Measurements from ENCODE around the gene PPIL1.
"Not testable (repeated sequence)": the region's sequence is repeated elsewhere in the genome, so short reads cannot be mapped to it uniquely, and the experiment has no call there.

PPIL1 gene

DNA sequence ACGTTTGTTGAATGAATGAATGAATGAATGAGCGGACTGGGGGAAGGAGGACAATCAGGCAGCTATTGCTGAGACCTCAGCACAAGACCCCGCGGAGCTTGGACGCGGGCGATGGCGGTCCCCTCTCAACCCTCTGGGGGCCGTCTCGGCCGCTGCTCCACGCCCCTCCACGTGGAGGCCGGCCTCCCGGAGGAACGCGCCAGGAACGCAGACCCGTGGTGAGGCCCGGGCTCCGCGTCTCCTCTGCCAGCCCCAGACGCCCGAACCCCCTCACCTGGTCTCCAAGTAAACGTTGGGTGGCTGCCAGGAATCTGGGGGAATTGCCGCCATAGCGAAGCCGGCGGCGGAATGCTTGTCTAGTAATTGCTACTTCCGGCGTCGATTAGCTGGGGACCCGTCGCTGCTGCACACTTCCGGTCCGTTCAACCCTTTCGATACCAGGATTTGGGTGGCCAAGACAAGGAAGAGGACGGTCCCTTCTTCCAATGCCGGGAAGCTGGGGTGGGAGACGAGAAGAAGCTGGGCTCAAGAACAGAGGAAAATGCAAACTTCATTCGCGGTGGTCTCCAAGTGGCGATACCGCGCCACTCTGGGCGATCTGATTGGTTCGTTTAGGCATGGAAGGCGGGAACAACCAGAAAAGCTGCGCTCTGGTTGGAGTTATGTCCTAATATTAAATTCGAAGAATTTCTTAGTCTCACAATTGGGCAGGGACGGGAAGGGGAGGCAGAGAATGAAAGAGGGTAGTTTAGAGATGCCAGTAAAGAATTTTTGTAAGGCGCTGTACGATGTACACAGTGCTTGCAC lies at the start of gene PPIL1:
TSS of gene PPIL1 (minus strand) at position 361 of the 807 bp plus-strand sequence. CDS start at position 330, 31 bp downstream.
- peak; percentile 70 for DNase-seq (ENCODE audit: low read depth)

DNA sequence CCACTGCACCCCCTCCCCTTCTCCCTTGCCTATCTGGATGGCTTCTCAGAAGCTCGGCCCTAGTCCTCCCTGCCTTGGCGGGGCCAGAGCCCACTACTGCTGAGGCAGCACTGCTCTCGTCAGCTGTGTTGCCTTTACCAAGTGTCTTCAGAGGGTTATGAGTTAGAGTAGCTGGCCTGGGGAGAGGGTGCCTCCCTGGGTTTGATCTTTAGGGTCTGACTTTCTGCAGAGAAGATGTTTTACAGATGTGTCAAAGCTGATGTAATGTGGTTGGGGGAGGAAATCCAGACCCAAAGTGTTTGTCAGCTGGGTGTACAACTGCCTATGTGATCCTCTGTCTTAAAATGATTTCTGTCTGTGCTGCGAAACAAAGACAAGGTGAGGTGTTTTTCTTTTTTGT lies 49.5 kb upstream of the PPIL1 start:
- DNase-seq (ENCODE audit: low read depth): no peak

- DNase-seq (ENCODE audit: low read depth): no peak
Measured at GRCh38 chr6:36920546-36920945, 45.9 kb upstream of the PPIL1 start.

DNA sequence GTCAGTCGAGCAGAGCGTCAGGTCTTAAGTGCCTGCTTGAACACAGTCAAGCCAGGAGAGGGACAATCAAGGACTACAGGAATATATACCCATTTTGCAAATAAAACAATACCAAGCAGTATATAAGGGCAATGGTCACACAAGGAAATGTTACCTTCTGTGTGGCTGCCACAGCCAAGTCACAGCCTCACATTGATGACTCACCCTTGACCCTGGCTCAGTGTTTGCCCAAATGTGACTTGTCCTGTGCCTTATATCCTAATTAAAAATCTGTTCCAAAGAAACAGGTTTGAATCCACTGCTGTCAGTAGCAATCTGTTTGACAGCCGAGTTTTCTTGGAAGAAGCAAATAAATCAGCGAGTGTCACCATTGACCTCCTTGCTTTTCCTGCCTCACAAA lies 45.4 kb upstream of the PPIL1 start:
- DNase-seq (ENCODE audit: low read depth): no peak

DNA sequence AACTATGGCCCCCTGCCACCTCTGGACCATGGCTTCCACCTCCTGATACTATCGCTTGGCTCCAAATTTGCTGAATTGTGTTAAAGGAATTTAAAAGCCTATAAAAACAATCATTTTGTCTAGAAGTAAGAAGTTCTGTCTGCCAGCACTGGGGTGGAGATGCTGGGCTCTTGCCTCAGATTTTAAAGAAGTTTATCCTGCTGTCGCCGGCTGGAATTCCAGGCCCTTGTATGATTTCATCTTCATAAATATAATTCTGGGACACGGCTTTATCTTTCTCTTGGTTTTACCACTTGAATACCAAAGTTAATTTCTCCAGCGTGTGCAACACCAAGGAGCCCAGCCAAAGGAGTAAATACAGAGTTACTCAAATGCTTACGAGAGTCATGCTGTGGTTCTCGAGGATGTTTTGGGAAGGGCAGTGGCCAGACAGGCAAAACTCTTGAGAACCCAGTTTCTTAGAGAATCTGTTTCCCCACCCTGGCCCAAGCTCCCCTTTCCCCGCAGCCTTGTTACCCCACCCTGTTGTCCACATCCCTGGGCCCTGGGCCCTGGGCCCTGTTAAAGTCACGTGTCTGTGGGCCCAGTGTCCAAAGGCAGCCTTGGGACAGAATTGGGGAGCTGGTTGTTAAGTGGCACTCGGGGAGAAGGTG lies 43.1 kb upstream of the PPIL1 start:
- no peak for DNase-seq (ENCODE audit: low read depth)

DNA sequence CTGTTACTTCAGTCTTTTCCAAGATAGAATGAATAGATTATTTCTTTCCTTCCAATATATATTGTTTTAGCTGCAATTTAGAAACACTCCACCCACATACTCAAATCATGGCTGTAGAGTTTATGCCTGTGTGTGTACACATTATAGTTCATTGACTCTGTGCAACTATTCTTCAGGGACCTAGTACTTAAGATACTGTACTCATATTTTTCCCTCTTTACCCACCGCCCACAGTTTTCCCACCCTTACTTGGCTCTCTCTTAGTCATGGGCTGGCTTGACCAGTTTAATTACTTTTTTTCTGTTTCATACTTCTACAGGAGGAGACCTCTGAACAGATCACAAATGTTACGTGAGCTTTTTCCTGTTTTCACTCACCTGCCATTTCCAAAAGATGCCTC lies 41.5 kb upstream of the PPIL1 start:
- DNase-seq (ENCODE audit: low read depth): no peak

GRCh38 chr6:36915599-36915998 lies 41.0 kb upstream of the PPIL1 start:
- no peak for DNase-seq (ENCODE audit: low read depth)

DNA sequence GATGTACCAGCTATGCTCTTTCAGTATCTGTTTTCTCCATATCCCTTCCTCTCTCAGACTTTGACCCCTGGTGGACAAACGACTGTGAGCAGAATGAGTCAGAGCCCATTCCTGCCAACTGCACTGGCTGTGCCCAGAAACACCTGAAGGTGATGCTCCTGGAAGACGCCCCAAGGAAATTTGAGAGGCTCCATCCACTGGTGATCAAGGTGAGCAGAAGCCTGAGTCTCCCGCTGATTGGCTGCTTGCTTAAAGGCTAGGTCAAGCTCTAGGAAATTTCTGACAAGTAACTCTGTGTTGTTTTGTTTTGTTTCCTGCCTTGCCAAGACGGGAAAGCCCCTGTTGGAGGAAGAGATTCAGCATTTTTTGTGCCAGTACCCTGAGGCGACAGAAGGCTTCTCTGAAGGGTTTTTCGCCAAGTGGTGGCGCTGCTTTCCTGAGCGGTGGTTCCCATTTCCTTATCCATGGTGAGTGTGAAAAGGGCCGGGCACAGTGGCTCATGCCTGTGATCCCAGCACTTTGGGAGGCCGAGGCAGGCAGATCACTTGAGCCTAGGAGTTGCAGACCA lies 39.7 kb upstream of the PPIL1 start:
- no peak for DNase-seq (ENCODE audit: low read depth)

GRCh38 chr6:36913082-36913481 lies 38.5 kb upstream of the PPIL1 start:
- DNase-seq (ENCODE audit: low read depth): no peak

GRCh38 chr6:36912586-36912985 lies 38.0 kb upstream of the PPIL1 start:
- peak; percentile 15 for DNase-seq (ENCODE audit: low read depth)

- DNase-seq (ENCODE audit: low read depth): no peak
Measured at GRCh38 chr6:36912030-36912454, 37.4 kb upstream of the PPIL1 start.

DNA sequence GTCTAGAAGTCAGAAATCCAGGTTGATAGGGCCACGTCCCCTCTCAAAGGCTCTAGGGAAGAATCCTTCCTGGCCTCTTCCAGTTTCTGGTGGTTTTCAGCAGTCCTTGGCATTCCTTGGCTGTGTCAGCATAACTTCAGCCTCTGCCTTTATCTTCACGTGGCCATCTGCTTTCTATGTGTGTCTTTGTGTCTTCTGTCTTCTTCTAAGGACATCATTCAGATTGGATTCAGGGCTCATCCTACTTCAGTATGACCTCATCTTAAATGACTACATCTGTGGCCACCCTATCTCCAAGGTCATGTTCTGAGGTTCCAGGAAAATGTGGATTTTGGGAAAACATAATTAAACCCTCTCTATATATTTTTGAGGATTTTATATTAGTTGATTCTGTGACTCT lies 34.1 kb upstream of the PPIL1 start:
- no peak for DNase-seq (ENCODE audit: low read depth)

DNA sequence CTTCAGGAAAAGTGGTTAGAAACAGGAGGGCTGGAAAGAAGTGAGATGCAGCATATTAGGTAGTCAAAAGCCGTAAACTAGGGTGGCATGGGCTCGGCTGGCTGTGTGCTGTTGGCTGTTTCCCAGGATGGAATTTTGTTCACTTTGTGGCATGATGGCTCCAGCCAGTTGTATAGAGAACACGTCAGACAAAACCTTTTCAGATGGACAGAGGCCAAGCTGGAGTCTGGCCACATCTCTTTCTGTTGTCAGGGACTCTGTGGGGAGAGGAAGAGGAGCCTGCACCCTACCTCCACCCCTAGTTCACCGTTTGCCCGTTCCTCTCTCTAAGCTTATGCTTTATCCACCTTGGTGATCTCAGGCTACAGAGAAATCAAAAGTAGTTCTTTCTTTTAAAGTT lies 33.2 kb upstream of the PPIL1 start:
- no peak for DNase-seq (ENCODE audit: low read depth)

- DNase-seq (ENCODE audit: low read depth): no peak
Measured at GRCh38 chr6:36906539-36907325, 32.1 kb upstream of the PPIL1 start.

- DNase-seq (ENCODE audit: low read depth): no peak
Measured at GRCh38 chr6:36904851-36905393, 30.3 kb upstream of the PPIL1 start.

DNA sequence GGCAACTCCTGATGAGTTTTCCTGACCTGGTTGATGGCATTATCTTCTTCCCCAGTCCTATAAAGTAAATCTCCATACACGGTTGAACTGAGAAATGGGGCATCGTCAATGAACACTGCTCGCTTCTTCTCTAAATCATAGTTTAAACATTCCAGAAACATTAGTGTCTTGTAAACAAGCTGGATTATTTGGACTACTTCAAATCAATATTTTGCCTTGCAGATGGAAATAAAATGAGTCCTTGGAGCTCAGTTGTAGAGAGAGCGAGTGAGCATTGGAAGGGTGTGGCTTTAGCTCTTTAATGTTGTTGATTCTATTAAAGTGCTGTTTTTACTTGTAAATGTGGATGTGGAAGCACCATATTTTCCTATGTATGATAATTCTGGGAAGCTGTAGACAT lies 29.5 kb upstream of the PPIL1 start:
- DNase-seq (ENCODE audit: low read depth): no peak

DNA sequence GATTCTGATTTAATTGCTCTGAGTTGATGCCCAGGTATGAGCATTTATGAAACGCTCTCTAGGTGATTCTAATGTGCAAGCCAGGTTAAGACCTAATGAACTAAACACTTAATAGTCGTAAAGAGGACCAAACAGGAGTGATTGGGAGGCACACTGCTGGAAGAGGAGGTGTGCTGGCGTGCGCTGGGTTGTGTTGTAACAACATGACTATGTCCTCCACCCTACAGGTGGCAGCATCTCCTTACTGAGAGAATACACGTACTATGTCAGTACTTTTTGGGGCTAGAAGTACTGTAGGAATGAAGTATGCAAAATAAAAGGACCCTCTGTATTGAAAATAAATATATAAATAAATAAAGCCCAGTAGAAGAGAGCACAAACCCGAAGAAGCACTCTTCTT lies 23.0 kb upstream of the PPIL1 start:
- DNase-seq (ENCODE audit: low read depth): no peak

DNA sequence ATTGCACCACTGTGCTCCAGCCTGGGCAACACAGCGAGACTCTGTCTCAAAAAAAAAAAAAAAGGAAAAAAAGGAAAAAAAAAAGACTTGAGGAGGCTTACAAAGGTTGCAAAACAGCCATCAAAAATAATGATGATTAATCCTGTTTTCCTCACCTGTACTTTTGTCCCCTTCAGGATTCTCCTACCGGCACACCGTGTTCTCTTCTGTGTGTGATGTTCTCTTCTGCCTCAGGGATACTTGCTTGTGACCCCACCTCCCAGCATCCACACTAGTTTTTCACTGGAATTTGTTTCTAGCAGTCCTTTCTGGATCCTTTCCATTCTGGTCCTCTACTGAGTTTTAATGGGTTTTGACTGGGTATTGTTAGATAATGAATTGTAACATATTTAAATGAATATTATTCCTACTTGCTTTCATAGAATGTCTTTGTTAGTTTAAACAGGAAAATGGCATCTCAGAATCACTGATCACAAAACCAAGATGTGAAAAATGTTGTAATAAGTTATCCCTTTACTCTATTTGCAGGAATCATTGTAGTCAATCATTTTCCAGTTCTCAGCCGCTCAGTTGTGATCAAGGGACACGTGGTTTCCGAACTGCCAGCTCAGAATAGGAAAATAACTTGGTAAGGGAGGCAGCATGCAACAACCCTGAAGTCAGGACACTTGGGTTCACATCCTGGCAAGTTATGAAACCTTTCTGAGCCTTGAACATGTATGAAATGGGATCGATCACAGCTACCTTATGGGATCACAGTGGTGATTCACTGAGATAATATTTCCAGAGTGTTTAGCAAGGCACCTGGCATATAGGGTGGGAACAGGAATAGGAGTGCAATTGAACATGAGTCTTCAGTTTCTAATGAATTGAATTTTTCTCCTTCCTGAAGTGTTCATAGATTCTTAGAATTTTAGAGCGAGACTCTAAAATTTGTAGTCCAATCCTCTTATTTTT lies 19.7 kb upstream of the PPIL1 start:
- no peak for DNase-seq (ENCODE audit: low read depth)

DNA sequence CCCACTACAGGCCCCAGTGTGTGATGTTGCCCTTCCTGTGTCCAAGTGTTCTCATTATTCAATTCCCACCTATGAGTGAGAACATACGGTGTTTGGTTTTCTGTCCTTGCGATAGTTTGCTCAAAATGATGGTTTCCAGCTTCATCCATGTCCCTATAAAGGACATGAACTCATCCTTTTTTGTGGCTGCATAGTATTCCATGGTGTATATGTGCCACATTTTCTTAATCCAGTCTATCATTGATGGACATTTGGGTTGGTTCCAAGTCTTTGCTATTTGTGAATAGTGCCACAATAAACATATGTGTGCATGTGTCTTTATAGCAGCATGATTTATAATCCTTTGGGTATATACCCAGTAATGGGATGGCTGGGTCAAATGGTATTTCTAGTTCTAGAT lies 16.6 kb upstream of the PPIL1 start:
- DNase-seq (ENCODE audit: low read depth): not testable (repeated sequence)

DNA sequence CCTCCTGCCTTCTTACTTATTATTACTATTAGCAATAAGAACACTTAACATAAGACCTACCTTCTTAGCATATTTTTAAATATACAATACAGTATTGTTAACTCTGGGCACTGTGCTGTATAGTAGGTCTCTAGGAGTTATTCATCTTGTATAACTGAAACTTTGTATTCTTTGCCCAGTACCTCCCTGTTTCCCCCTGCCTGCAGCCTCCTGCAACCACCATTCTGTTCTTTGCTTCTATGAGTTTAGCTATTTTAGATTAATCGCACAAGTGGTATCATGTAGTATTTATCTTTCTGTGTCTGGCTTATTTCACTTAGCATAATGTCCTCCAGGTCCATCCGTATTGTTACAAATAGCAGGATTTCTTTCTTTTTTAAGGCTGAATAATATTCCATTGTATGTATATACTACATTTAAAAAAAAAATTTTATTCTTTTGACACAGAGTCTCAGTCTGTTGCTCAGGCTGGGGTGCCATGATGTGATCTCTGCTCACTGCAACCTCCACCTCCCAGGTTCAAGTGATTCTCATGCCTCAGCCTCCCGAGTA lies 15.6 kb upstream of the PPIL1 start:
- DNase-seq (ENCODE audit: low read depth): no peak

Measured in stimulated activated CD8-positive, alpha-beta memory T cell treated with anti-CD3 and anti-CD28 coated beads, Interleukin-12 subunit alpha, Interleukin-12 subunit beta, amount 100 ng/mL, for 4 hours (primary cell).